ENCODE results near the gene RBCK1.
A peak's percentile ranks its signal among the peaks of the same experiment; 100 is the strongest.
"Not testable (repeated sequence)": the region's sequence is repeated elsewhere in the genome, so short reads cannot be mapped to it uniquely, and the experiment has no call there.

The RBCK1 gene

GRCh38 chr20:376089-376488 lies 32.0 kb upstream of the RBCK1 start:
- DNase-seq (ENCODE audit: low spot score): no peak

DNA sequence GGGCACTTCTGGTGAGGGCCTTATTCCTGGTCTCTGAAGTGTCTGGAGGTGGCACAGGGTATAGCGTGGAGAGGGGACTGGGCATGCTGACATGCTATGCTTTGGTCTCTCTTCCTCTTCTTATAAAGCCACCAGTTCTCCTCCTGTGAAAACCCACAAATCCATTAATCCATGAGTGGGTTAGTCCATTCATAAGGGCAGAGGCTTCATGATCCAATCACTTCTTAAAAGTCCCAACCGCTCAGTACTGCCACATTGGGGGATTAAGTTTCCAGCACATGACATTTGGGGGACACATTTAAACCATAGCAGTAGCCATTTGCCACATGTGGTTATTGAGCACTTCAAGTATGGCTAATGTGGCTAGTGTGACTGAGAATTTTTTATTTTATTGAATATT lies 31.3 kb upstream of the RBCK1 start:
- DNase-seq (ENCODE audit: low spot score): no peak

GRCh38 chr20:377578-377977 lies 30.5 kb upstream of the RBCK1 start:
- not testable (repeated sequence) for DNase-seq (ENCODE audit: low spot score)

GRCh38 chr20:378961-379336 lies 29.1 kb upstream of the RBCK1 start:
- no peak for DNase-seq (ENCODE audit: low spot score)

DNA sequence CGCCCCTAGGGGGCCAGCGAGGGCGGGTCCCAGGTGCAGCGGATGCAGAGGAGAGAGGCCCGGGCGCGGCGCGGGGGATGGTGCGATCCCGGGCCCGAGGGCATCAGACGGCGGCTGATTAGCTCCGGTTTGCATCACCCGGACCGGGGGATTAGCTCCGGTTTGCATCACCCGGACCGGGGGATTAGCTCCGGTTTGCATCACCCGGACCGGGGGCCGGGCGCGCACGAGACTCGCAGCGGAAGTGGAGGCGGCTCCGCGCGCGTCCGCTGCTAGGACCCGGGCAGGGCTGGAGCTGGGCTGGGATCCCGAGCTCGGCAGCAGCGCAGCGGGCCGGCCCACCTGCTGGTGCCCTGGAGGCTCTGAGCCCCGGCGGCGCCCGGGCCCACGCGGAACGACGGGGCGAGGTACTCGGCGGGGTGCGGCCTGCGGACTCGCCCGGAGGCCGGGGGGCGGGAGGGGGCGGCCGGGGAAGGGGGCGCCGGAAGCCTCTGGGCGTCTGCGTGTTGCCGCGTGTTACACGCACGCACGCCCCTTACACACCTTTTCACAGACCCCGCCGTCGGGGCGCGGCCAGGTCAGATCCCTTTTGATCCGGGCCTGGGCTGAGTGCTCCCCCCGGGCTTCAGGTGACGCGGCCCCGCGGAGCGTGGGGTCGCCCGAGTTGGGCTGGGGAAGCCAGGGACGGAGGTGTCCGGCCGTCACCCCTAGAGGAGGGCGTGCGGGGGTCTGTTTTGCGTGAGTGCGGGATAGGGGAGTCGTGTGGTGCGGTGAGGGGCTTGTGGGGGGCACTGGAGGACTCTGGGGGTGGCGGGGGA lies 27.1 kb upstream of the RBCK1 start:
- DNase-seq (ENCODE audit: low spot score): no peak

DNA sequence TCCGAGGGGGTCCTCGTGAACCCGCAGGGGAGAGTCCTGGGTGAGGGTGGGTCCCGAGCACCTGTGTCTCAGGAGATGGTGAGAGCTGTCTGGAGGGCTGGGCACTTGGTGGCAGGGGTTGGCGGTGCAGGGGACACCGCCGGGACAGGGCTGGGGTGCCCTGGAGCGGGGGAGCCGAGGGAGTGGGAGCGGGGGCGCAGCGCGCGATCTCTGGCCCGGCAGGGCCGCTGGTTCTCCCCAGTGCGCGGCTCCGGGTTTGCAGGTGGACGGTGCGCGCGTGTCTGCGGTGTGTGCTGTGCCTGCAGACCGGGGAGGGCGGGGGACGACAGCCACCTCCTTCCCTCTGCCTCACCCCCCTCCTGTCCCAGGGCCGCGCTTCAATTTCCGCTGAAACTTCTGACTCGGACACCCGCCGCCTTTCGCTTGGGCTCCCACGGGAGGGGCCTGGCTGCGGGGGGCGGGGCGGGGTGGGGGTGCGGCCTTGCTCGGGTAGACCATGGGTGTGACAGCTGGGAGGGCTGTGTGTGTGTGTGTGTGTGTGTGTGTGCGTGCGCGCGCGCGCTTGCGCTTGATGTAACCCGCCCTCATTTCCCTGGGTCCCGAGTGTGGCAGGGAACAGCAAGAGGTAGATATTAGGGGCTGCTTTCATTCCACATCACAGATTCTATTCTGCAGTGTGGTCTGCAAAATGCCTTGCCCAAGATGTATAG lies 26.4 kb upstream of the RBCK1 start:
- DNase-seq (ENCODE audit: low spot score): peak; percentile 80

DNA sequence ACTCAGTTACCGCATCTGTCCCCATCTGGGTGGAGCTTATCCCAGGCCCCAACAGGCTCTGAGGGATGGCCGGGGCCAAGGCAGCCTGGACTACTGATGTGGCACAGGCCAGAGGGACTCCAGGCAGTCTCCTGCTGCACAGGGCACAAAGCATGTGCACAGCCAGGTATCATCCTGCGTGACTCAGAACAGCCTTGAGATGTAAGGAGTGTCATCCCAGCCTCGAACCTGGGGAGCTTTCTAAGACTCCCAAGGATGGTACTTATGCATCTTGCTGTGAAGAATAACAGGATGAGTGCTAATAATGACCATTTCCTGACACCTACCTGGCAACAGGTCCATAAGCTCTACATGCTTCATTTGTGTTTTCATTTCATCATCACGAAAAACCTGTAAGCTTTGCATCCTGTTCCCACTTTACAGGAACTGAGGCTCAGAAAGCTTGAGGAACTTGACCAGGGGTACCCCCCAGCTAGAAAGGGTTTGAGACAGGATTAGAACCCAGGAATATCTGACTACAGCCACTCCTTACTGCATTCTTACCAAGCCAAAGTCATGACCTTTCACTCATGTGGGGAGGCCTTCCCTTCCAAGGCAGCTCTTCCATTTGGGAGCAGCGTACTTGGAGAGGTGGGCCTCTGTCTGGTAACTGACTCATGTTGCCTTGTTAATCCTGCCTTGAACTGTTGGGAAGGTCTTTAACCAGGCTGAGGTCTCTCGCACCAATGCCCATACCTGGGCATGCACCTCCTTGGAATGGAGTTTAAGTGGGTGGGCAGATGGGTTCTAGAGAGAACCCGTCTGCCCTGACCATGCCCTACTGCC lies 25.6 kb upstream of the RBCK1 start:
- no peak for DNase-seq (ENCODE audit: low spot score)

DNA sequence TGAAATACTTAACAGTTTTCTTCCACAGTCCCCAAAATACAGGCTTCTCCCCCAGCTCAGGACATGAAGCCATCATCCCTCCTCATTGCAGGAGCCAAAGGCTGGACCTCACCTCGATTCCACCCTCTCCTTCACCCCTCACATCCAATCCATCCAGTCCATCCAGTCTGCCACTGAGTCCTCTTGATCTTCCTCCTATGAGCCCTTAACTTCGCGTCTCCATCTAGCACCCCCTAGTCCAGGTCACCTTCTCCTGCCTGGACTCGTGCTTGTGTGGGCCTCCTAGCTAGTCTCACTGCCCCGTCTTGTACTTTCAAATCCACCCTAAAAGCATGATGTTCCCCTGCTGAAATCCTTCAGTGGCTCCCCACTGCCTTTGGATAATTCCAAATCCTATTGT lies 24.2 kb upstream of the RBCK1 start:
- DNase-seq (ENCODE audit: low spot score): no peak

DNA sequence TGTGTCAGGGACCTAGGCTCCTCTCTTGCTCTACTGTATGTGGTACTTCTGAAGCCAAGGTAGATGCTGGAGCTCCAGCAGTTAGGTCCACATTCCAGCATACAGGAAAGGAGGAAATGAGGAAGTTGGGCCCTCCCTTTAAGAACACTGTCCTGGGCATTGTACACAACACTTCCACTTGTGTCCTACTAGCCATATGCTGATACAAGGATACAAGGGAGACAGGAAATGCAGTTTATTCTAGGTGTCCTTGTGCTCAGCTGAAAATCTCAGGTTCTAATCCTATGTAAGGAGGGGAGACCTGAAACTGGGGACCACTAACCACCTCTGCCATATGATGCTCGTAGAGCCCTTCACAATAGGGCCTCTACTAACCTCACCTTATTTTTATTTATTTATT lies 23.4 kb upstream of the RBCK1 start:
- no peak for DNase-seq (ENCODE audit: low spot score)

GRCh38 chr20:385448-385847 lies 22.7 kb upstream of the RBCK1 start:
- no peak for DNase-seq (ENCODE audit: low spot score)

GRCh38 chr20:386634-387033 lies 21.5 kb upstream of the RBCK1 start:
- DNase-seq (ENCODE audit: low spot score): not testable (repeated sequence)

- no peak for DNase-seq (ENCODE audit: low spot score)
These were observed 20.6 kb upstream of the RBCK1 start for GRCh38 chr20:387520-387919.

DNA sequence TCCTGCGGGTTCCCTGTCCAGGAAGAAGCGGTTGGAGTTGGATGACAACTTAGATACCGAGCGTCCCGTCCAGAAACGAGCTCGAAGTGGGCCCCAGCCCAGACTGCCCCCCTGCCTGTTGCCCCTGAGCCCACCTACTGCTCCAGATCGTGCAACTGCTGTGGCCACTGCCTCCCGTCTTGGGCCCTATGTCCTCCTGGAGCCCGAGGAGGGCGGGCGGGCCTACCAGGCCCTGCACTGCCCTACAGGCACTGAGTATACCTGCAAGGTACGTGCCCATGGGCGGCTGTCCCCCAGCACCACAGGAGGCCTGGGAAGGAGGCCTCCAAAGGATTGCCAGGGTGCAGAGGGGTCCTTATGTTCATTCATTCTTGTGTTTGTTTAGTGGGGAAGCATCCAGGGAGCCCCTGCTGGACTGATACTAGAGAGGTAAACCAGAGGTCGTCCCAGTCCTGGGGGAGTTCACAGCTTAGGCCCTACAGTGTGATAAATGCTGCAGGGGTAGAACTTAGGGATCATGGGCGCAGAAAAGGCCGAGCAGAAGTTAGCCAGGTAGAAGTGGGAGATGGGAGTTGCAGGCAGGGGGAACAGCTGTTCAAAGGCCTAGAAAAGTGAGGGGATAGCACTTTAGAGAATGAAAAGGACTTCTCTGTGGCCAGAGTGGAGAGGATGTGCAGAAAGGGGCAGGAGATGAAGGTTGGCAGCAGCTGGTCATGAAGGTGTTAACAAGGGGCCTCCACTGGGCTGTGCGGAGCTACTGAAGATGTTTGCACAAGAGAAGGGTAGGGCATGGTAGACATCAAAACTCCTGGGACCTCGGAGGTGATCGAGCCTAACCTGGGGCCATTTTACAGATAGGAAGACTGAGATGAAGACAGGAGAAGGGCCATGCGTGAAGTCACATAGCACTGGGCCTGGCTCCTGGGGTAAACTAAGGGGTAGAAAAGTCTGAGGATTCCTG lies 19.8 kb upstream of the RBCK1 start:
- no peak for DNase-seq (ENCODE audit: low spot score)

DNA sequence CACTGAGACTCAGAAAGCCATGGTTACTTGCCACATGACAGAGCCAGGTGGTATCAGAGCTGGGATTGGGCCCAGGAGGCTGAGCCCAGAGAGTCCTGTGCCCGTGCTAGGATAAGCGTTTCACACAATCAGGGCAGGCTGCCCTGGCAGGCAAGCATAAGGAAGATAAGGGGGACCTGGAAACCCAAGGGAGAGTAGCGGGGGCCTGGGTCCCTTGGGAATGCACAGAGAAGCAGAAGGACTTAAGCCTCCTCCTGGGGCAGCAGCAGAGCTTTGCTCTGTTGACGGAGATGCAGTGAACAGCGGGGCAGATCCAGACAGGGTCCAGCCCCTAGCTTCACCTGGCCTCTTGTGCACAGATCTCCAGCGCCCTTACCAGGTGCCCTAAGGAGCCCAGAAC lies 18.9 kb upstream of the RBCK1 start:
- no peak for DNase-seq (ENCODE audit: low spot score)

- DNase-seq (ENCODE audit: low spot score): no peak
These were observed 16.9 kb upstream of the RBCK1 start for GRCh38 chr20:391041-391711.

DNA sequence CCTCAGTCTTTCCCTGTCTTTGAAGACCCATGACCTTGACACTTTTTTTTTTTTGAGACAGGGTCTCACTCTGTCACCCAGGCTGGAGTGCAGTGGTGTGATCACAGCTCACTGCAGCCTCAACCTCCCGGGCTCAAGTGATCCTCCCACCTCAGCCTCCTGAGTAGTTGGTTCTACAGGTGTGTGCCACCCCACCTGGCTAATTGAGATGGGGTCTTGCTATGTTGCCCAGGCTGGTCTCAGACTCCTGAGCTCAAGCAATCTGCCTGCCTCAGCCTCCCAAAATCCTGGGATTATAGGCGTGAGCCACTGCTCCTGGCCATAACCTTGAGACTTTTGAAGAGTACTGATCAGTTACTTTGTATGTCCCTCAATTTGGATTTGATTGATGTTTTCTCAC lies 14.8 kb upstream of the RBCK1 start:
- DNase-seq (ENCODE audit: low spot score): not testable (repeated sequence)

- DNase-seq (ENCODE audit: low spot score): no peak
These were observed 11.9 kb upstream of the RBCK1 start for GRCh38 chr20:396252-396618.

GRCh38 chr20:396619-397431 lies 11.3 kb upstream of the RBCK1 start:
- DNase-seq (ENCODE audit: low spot score): no peak

DNA sequence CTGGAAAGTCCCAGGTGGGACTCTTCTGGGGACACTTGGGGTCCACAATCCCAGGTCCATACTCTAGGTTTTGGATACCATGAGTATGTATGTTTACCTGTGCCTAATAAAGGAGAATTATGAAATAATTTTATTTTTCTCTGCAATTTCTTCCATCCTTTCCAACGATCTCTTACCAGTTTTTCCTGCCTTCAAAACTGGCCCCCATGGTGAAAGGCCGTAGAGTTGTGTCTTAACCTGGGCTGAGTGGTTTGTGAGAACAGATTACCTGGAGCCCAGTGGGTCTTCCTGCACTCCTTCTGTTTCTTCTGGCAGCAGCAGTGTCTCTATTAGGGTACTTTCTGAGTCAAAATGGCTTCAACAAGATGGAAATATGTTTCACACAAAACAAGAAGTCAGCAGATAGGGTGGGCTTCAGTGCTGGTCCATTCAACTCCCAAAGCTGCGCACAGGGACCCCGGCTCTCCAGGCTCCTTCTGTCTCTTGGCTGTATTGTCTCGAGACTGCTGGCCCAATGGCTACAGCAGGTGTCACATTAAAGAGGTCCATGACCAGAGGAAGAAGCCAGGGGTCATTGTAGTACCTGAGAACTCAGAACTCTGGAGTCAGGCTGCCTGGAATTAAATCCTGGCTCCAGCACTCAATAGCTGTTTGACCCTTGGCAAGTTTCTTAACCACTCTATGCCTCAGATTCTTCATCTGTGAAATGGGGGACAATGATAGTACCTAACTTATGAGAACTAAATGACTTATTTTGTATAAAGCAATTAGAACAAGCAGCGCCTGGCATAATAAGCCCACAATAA lies 10.5 kb upstream of the RBCK1 start:
- no peak for DNase-seq (ENCODE audit: low spot score)
